HG03354 (cell line): ENCODE results near the gene RPUSD4.

Source experiments
- ATAC-seq: cut with Tn5 transposase; IDR thresholded peaks from one replicate; pipeline ENCODE4 v1.9.1; 2021; ENCODE audit warnings: mild to moderate bottlenecking; ENCODE audit not compliant: unreplicated experiment, poor library complexity, severe bottlenecking

RPUSD4 gene

DNA sequence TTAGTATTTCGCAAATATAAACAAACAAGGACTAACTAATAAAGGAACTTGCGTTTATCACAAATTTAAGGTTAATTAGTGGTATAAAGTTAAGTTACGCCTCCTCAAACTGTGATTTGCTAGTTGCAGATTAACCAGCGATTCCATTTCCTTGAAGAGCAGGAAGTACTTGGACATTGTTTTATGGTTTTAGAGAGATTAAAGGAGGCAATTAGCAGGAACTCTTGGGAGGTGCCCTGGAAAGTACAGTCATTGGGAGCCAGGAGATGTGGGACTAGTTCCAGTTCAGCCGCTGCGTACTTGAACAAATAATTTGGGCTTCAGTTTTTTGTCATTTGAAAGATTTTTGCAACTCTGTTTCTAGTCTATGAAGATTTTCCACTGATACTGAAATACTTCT, 3.4 kb upstream of the RPUSD4 start:
- ATAC-seq = no peak

DNA sequence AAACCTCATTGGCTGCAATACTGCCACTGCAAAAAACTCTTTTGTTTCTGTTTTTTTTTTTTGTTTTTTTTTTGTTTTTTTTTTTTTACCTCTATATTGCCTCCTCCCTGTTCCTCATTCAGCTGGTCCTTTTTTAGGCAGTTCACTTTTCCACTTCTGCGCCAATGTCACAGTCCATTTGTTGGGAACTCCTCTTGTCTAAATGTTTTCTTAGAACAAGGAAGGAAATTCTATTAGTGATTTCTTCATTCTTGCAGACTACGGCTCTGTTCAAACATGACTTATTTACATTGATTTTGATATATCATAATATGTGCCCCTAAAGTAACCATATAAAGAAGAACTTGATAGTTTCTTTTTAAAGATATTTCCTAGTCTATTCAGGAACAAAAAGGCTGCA, 3.0 kb upstream of the RPUSD4 start:
- ATAC-seq = no peak

GRCh38 chr11:126212089-126212660, 725 bp upstream of the RPUSD4 start:
- no peak for ATAC-seq

- ATAC-seq = no peak
These were observed 597 bp downstream of the RPUSD4 start for GRCh38 chr11:126210871-126211235.

DNA sequence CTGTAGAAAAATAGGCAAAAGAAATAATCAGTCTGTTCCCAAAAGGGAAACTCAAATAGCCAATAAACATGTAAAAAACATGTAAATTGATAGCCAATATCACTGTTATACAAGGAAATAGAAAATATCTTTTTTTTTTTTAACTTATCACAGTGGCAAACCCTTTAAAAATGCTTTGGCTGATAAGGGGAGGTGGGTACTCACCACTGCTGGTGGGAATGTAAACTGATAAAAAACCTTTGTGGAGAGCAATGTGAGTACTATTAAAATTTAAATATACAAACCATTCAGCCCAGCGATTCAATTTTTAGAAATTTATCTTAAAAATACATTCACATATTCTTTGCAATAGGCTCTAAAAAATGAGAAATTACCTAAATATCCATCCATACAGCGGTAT, 3.6 kb downstream of the RPUSD4 start:
- ATAC-seq = no peak

DNA sequence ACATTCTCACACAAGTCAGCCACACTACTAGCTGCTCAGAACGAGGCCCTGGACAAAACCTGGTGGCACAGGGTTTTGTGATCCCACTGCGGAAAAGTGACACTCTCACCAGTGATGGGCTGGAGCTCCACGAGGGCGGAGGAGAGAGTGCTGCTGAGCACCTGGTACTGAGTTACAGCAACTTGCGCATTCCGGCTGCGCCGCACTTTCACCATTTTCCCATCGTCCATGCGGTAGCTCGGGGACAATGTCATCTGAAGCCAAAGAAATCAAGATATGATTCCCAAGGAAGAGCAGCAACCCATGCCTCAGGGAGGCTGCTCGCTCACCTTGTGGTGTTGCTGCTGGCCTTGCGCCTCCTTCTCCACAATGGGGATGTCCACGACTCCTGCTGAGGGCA, 6.1 kb downstream of the RPUSD4 start:
- ATAC-seq = no peak

- ATAC-seq = no peak
These were observed 8.6 kb downstream of the RPUSD4 start for GRCh38 chr11:126202646-126203359.

GRCh38 chr11:126198648-126199047, 12.8 kb downstream of the RPUSD4 start:
- ATAC-seq = no peak

DNA sequence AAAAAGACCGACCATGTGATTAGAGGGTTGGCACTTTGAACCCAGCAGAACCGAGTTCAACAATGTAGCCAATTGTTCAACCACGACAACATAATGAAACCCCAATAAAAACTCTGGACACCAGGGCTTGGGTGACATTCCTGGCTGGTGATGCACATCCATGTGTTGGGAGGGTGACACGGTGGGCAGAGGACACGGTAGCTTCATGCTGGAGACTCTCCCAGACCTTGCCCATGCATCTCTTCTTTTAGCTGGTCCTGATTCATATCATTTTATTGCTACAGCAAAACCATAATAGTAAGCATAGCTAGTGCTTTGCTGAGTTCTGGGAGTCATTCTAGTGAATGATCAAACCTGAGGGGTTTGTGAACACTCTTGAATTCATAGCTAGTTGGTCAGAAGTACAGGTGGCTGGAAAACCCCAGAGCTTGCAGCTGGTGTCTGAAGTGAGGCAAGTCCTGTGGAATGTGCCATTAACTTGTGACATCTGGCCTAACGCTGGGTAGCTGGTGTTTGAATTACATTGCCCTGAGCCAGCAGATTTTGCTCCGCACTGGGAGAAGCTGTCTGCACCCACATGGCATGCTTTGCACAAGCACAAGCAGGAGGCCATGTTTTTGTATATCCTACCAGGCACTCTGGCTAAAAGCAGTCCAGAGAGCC, 14.0 kb downstream of the RPUSD4 start:
- ATAC-seq = peak; percentile 54

DNA sequence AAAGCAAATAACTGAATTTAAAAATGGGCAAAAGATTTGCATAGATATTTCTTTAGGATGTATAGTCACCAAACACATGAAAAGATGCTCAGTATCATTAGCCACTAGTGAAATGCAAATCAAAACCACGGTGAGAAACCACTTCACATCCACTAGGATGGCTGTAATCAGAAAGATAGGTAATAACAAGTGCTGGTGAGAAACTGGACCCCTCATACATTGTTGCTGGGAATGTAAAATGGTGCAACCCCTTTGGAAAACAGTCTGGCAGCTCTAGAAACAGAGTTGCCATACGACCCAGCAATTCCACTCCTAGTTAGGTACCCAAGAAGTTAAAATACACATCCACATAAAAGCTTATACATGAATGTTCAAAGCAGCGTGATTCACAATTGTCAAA, 16.3 kb downstream of the RPUSD4 start:
- ATAC-seq = no peak

- no peak for ATAC-seq
These were observed 17.3 kb downstream of the RPUSD4 start for GRCh38 chr11:126194121-126194543.

DNA sequence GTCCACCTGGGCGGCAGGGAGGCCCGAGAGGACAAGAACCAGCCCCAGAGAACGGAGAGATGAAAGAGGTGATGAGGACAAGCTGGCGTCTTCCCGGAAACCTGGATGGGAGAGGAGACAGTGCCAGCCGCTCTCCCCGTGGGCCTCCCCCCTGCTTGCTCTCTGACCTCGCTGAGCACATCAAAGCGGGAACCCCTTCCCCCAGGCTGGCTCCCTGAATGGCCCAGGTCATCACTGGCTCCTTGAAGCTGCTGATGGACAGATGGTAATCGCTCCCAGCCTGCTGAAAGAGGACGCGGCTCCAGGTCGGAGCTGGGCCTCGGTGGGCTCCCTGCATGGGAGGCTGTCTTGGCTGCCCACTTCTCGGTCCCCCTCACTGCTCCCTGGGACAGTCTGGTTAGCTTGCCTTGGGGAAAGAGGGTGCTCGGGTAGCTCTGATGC, 18.4 kb downstream of the RPUSD4 start:
- ATAC-seq = no peak

DNA sequence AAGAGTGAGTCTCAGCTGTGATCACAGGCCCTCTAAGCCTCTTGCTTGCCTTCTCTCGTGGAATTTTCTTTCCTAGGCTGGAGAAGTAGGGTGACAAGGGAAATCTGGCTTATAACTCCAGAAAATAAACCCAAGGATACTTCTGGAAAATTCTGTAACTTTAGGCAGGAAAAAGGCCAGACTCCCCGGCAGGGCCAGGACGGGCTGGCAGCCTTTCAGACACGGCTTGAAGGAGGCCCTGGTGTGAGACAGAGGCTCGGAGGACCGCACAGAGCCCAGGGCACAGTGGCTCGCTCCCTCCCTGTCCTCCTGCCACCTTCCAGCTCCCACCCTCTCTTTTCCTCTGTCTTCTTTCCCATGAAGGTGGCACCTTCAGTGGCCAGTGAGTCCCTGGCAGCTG, 19.1 kb downstream of the RPUSD4 start:
- ATAC-seq = no peak

GRCh38 chr11:126191379-126192073, 19.9 kb downstream of the RPUSD4 start:
- no peak for ATAC-seq

DNA sequence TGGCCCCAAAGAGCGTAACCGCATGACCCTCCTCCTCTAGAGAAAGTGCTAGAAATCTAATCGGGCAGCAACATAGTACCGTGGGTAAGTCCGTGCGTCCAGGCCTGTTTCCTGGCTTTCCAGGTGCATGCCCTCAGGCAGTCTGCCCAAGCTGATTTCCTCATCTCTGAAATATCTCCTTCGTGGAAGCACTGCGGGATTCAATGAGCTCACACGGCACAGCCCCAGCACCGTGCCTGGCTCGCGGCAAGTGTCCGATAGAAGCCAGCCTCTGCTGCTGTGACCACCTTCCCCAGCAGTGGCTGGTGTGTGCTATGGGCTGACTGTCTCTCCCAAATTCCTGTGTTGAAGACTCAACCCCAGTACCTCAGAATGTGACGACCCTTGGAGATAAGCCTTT, 20.7 kb downstream of the RPUSD4 start:
- no peak for ATAC-seq

GRCh38 chr11:126189109-126189929, 22.1 kb downstream of the RPUSD4 start:
- ATAC-seq = no peak

- peak; percentile 59 for ATAC-seq
These were observed 22.9 kb downstream of the RPUSD4 start for GRCh38 chr11:126188332-126189108.

GRCh38 chr11:126186708-126187529, 24.5 kb downstream of the RPUSD4 start:
- ATAC-seq = no peak
